Nephron progenitor cell (in vitro differentiated cells): Measurements from ENCODE around the gene STRN4.

Source experiments
- DNase-seq: peaks from one replicate; pipeline ENCODE4 v3.0.0; 2021
- H3K27ac Mint-ChIP-seq: 2 replicates; pipeline ENCODE4 v1.8.0; 2021; ENCODE audit warnings: mild to moderate bottlenecking, moderate library complexity, mixed read lengths
- H3K27me3 Mint-ChIP-seq: 2 replicates; pipeline ENCODE4 v1.8.0; 2021; ENCODE audit warnings: mild to moderate bottlenecking, low read depth, mixed read lengths; ENCODE audit not compliant: poor library complexity
- H3K36me3 Mint-ChIP-seq: 2 replicates; pipeline ENCODE4 v1.8.0; 2021; ENCODE audit warnings: low read depth, mixed read lengths
- H3K4me1 Mint-ChIP-seq: 2 replicates; pipeline ENCODE4 v1.8.0; 2021; ENCODE audit warnings: mixed read lengths
- H3K4me3 Mint-ChIP-seq: 2 replicates; pipeline ENCODE4 v1.8.0; 2021; ENCODE audit warnings: mild to moderate bottlenecking, moderate library complexity, mixed read lengths
- H3K9me3 Mint-ChIP-seq: 2 replicates; pipeline ENCODE4 v1.8.0; 2021; ENCODE audit warnings: mild to moderate bottlenecking, moderate library complexity, mixed read lengths
- TF ChIP-seq, protein P1 (sequence below): fragments of 200-600 bp; sonication (generic); IDR thresholded peaks from 2 replicates; pipeline ENCODE4 v1.5.0; 2021; ENCODE audit warnings: antibody characterized with exemption

Gene STRN4

DNA sequence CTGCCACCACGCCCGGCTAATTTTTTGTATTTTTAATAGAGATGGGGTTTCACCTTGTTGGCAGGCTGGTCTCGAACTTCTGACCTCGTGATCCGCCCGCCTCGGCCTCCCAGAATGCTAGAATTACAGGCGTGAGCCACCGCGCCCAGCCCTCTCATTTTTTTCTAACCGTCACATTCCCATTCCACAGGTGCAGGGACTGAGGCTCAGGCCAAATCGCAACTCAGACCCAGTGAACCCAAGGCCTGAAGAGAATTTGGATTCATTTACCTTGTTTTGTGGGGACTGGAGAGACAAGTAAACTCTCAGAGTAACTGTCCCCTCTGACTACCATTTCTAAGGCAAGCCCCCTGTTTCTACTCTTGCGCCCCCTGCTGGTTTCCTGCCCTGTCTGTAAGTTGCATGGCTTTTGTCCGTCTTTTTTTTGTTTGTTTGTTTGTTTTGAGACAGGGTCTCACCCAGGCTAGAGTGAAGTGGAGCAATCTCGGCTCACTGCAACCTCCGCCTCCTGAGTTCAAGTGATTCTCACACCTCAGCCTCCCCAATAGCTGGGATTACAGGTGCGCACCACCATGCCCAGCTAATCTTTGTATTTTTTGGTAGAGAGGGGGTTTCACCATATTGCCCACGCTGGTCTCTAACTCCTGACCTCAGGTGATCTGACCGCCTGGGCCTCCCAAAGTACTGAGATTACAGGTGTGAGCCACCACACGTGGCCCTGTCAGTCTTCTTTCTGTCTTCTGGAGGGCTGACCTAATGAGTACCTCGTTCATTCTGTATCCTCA, 2.3 kb upstream of the STRN4 start:
- Mint-ChIP-seq H3K4me3 (peak overlapping the region; percentile 57), H3K36me3 (peaks cover 36% of the 10 kb centered on the region), H3K4me1 (peaks cover 19% of the 10 kb centered on the region), H3K9me3 (no peaks in the 10 kb centered on the region), H3K27me3 (peaks cover 2% of the 10 kb centered on the region), H3K27ac (no peak overlapping the region)
- TF ChIP-seq, protein P1, sequence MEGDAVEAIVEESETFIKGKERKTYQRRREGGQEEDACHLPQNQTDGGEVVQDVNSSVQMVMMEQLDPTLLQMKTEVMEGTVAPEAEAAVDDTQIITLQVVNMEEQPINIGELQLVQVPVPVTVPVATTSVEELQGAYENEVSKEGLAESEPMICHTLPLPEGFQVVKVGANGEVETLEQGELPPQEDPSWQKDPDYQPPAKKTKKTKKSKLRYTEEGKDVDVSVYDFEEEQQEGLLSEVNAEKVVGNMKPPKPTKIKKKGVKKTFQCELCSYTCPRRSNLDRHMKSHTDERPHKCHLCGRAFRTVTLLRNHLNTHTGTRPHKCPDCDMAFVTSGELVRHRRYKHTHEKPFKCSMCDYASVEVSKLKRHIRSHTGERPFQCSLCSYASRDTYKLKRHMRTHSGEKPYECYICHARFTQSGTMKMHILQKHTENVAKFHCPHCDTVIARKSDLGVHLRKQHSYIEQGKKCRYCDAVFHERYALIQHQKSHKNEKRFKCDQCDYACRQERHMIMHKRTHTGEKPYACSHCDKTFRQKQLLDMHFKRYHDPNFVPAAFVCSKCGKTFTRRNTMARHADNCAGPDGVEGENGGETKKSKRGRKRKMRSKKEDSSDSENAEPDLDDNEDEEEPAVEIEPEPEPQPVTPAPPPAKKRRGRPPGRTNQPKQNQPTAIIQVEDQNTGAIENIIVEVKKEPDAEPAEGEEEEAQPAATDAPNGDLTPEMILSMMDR: peak; percentile 51
- DNase-seq: peak; percentile 81

- Mint-ChIP-seq H3K36me3 (peaks cover 27% of the 10 kb centered on the region), H3K27ac (peak within 1 kb of the TSS; percentile 87), H3K4me3 (peak within 1 kb of the TSS; percentile 98), H3K27me3 (peaks cover 2% of the 10 kb centered on the region), H3K4me1 (peaks cover 42% of the 10 kb centered on the region), H3K9me3 (no peaks in the 10 kb centered on the region)
- TF ChIP-seq, protein P1: no peak
- peak; percentile 62 for DNase-seq
Measured at GRCh38 chr19:46745521-46746280, 549 bp downstream of the STRN4 start, which contains the start of gene FKRP. Gene FKRP, plus strand, starts transcription at chr19:46746057. Its CDS starts 9,394 bp downstream, at chr19:46755451.

- no peak for DNase-seq
- Mint-ChIP-seq H3K9me3 (no peaks in the 10 kb centered on the region), H3K4me1 (peaks cover 48% of the 10 kb centered on the region), H3K27ac (peak overlapping the region; percentile 42), H3K36me3 (peaks cover 27% of the 10 kb centered on the region), H3K27me3 (peaks cover 2% of the 10 kb centered on the region), H3K4me3 (peak overlapping the region; percentile 98)
- TF ChIP-seq, protein P1: no peak
Measured at GRCh38 chr19:46745030-46745429, 1.2 kb downstream of the STRN4 start.

GRCh38 chr19:46744005-46744691, 2.1 kb downstream of the STRN4 start:
- peaks cover 30% of the 10 kb centered on the region for H3K36me3 Mint-ChIP-seq
- H3K9me3 Mint-ChIP-seq: no peaks in the 10 kb centered on the region
- peaks cover 53% of the 10 kb centered on the region for H3K4me1 Mint-ChIP-seq
- TF ChIP-seq, protein P1: no peak
- peak overlapping the region; percentile 98 for H3K4me3 Mint-ChIP-seq
- no peak overlapping the region for H3K27ac Mint-ChIP-seq
- peaks cover 2% of the 10 kb centered on the region for H3K27me3 Mint-ChIP-seq
- no peak for DNase-seq

DNA sequence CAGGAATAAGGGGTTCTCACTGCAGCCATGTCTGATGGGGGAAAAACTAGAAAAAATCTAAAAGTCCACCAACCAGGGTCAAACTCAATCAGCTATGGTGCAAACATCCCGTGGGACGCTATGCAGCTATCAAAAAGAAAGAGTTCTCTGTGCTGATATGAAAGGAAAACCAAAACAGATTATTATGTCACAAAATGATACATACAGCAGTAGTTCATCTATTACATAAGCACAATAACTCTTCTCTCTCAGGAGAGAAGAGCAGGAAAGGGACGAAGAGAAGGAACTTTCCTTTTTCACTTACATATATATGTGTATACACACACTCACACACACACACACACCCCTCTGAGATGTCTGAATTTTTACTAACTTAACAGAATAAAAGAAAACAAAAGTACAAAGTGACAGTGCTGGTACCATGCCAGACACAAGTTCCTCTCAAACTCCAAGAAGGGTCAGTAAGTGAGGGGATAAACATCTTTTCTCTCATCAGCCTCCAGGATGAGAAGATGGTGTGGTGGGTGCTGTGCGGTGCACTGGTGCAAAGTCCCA, 3.2 kb downstream of the STRN4 start:
- TF ChIP-seq, protein P1: no peak
- Mint-ChIP-seq H3K9me3 (no peaks in the 10 kb centered on the region), H3K27me3 (no peaks in the 10 kb centered on the region), H3K27ac (peak overlapping the region; percentile 16), H3K4me1 (peaks cover 53% of the 10 kb centered on the region), H3K36me3 (peaks cover 26% of the 10 kb centered on the region), H3K4me3 (peak overlapping the region; percentile 48)
- DNase-seq: no peak
